GM12878 (cell line): ENCODE data around the gene ATXN7L1. TPM values are rescaled to one million over a fixed set of nuclear protein-coding genes. Genes with fewer than 3 reads are reported as not detected.

Experiments
- ATAC-seq: fragments of 200-7000 bp; cut with Tn5 transposase; 3 replicates; pipeline ENCODE4 v1.9.1; 2020; ENCODE audit warnings: mild to moderate bottlenecking, moderate library complexity
- BruUV-seq: library from RNA; stranded (reverse); fragments of 400-500 nt; replicated peaks from 2 replicates; lab custom pipeline; 2021; lab: Mats Ljungman, UMichigan
- CTCF ChIA-PET: fragments of 300-600 bp; sonication (Branson Sonifier 250); formaldehyde crosslinking; extraction: SDS; loops from one replicate; lab custom pipeline; 2021; ENCODE audit warnings: inconsistent platforms; lab: Yijun Ruan, JAX
- POLR2A ChIA-PET: fragments of 350-600 bp; formaldehyde crosslinking; extraction: SDS; loops from one replicate; lab custom pipeline; 2021; ENCODE audit warnings: inconsistent platforms; lab: Charles Lee
- RAD21 ChIA-PET: fragments of 300-600 bp; sonication (Branson Sonifier 250); formaldehyde crosslinking; loops from one replicate; lab custom pipeline; 2023; ENCODE audit warnings: antibody characterized with exemption; ENCODE audit not compliant: unreplicated experiment; lab: Charles Lee
- SMC1A ChIA-PET: fragments of 300-600 bp; sonication (Branson Sonifier 250); formaldehyde crosslinking; loops from one replicate; lab custom pipeline; 2023; ENCODE audit not compliant: unreplicated experiment, uncharacterized antibody; lab: Charles Lee
- DNase-seq: peaks from one replicate; pipeline ENCODE4 v3.0.0-alpha.2; 2011; ENCODE audit warnings: low read depth, low spot score
- FAIRE-seq: peaks from 3 replicates; lab custom pipeline; 2011; peaks lifted over from hg19 to GRCh38; lab: Jason Lieb, UNC
- H2AFZ ChIP-seq: 2 replicates; pipeline ENCODE4 v1.6.0; 2011; ENCODE audit warnings: low read depth, low read length, control low read depth; ENCODE audit not compliant: control insufficient read depth
- H3K27ac ChIP-seq: 2 replicates; pipeline ENCODE4 v1.5.1; 2011; ENCODE audit warnings: control low read depth; ENCODE audit not compliant: control insufficient read depth, insufficient read depth
- H3K27me3 ChIP-seq, 2 experiments: replicated peaks in 1 of 2; 2 replicates each; pipeline versions ENCODE4 v1.6.0 to v1.6.1; 2011; ENCODE audit warnings: low read length in 1 of 2; ENCODE audit not compliant: control insufficient read depth in 2 of 2, insufficient read depth in 2 of 2
- H3K36me3 ChIP-seq, 2 experiments: 2 replicates each; pipeline ENCODE4 v1.5.1; 2011; ENCODE audit warnings: low read length in 1 of 2; ENCODE audit not compliant: control insufficient read depth in 2 of 2, insufficient read depth in 2 of 2
- H3K4me1 ChIP-seq: 2 replicates; pipeline ENCODE4 v1.6.1; 2011; ENCODE audit warnings: mild to moderate bottlenecking, low read length, moderate library complexity, mixed read lengths; ENCODE audit not compliant: control insufficient read depth, insufficient read depth
- H3K4me2 ChIP-seq: 2 replicates; pipeline ENCODE4 v1.6.0; 2011; ENCODE audit warnings: control low read depth; ENCODE audit not compliant: control insufficient read depth, insufficient read depth
- H3K4me3 ChIP-seq: fragments of 200-600 bp; sonication (generic); 2 replicates; pipeline ENCODE4 v1.5.1; 2016
- H3K79me2 ChIP-seq: 2 replicates; pipeline ENCODE4 v1.6.0; 2011; ENCODE audit warnings: low read length; ENCODE audit not compliant: control insufficient read depth, insufficient read depth
- H3K9ac ChIP-seq: 2 replicates; pipeline ENCODE4 v1.8.0; 2011; ENCODE audit warnings: low read length, control low read depth, mixed read lengths; ENCODE audit not compliant: control insufficient read depth, insufficient read depth
- H3K9me3 ChIP-seq: replicated peaks from 3 replicates; pipeline ENCODE4 v1.5.1; 2011; ENCODE audit warnings: mild to moderate bottlenecking, low read length; ENCODE audit not compliant: control insufficient read depth, insufficient read depth
- H4K20me1 ChIP-seq: 2 replicates; pipeline ENCODE4 v1.6.0; 2011; ENCODE audit not compliant: control insufficient read depth, insufficient read depth
- ASH2L ChIP-seq: fragments of 300-600, 200-600 bp; sonication (generic); IDR thresholded peaks from 2 replicates; pipeline ENCODE4 v1.6.1; 2017; ENCODE audit warnings: low read depth, mild to moderate bottlenecking, borderline replicate concordance
- HDAC2 ChIP-seq: fragments of 200-600 bp; sonication (generic); IDR thresholded peaks from 2 replicates; pipeline ENCODE4 v1.6.1; 2017
- NR2C2 ChIP-seq: IDR thresholded peaks from 2 replicates; pipeline ENCODE4 v1.6.1; 2011; ENCODE audit warnings: borderline replicate concordance, low read depth; ENCODE audit not compliant: control insufficient read depth, insufficient read length
- NR2F1 ChIP-seq: fragments of 450-650 bp; conservative IDR thresholded peaks from 2 replicates; pipeline ENCODE4 v1.6.1; 2017; ENCODE audit warnings: mild to moderate bottlenecking
- NRF1 ChIP-seq: conservative IDR thresholded peaks from 2 replicates; pipeline ENCODE4 v1.6.1; 2011; ENCODE audit warnings: mild to moderate bottlenecking, low read depth, low read length, improper control_type of control experiment
- POLR2AphosphoS5 ChIP-seq: IDR thresholded peaks from 2 replicates; pipeline ENCODE4 v1.6.1; 2011; ENCODE audit warnings: mild to moderate bottlenecking, low read length, inconsistent platforms
- POU2F2 ChIP-seq: IDR thresholded peaks from 3 replicates; pipeline ENCODE4 v1.6.1; 2011; ENCODE audit warnings: low read depth, mild to moderate bottlenecking, low read length, borderline replicate concordance
- RBBP5 ChIP-seq: fragments of 200-600 bp; sonication (generic); conservative IDR thresholded peaks from 2 replicates; pipeline ENCODE4 v1.6.1; 2016
- SMC3 ChIP-seq: IDR thresholded peaks from 2 replicates; pipeline ENCODE4 v1.6.1; 2011; ENCODE audit warnings: low read length, improper control_type of control experiment, borderline replicate concordance
- TARDBP ChIP-seq: IDR thresholded peaks from 2 replicates; pipeline ENCODE4 v1.6.1; 2016; ENCODE audit warnings: borderline replicate concordance
- WGBS: methylation state at CpG from one replicate; pipeline ENCODE4 v1.1.6; 2016; ENCODE audit warnings: low lambda C conversion rate; ENCODE audit not compliant: insufficient replicate concordance, insufficient coverage; ENCODE audit errors: missing lambda C conversion rate; 5-methylcytosine and 5-hydroxymethylcytosine counted together
- in situ Hi-C: fragments of 300-500 bp; cut with MboI; formaldehyde crosslinking; loops from 9 replicates; pipeline ENCODE4 v1.14.3; 2018; ENCODE audit warnings: mixed read lengths
- intact Hi-C: fragments of 100-400 bp; cut with micrococcal nuclease; formaldehyde crosslinking; loops from one replicate; pipeline ENCODE4 v1.14.2; 2022; ENCODE audit not compliant: unreplicated experiment
- polyA plus RNA-seq, 11 experiments: library from polyadenylated mRNA; depleted of rRNA in 4 of 11; unstranded in 6 of 11; stranded (reverse) in 5 of 11; fragments of >200 nt; fragmentation: Nextera tagmentation in 4 of 11; fragmentation: Illumina TruSeq in 1 of 11; extraction: Ambion mirVana in 4 of 11; extraction: Trizol in 1 of 11; gene quantifications; 1 replicate in 1 of 11; 2 replicates in 10 of 11; pipeline versions ENCODE4 v1.2.1 to v1.2.3, GENCODE V29; 2011 to 2016; ENCODE audit warnings: inconsistent platforms in 2 of 11, missing spikeins in 2 of 11, low read depth in 1 of 11
- total RNA-seq, 4 experiments: library from RNA; depleted of rRNA in 3 of 4; stranded (reverse); fragments of >200 nt in 3 of 4; fragmentation: Illumina TruSeq in 1 of 4; extraction: Trizol in 1 of 4; gene quantifications; 2 replicates each; pipeline versions ENCODE4 v1.2.1 to v1.2.3, GENCODE V29; 2013 to 2021
- TF ChIP-seq, protein P1 (sequence below): fragments of 450-650 bp; formaldehyde crosslinking; IDR thresholded peaks from 2 replicates; pipeline ENCODE4 v1.4.0; 2022; ENCODE audit warnings: mild to moderate bottlenecking, moderate library complexity

The ATXN7L1 gene
- total and polyA plus RNA-seq, 10 of the 15 experiments (the other 5 are each of a cell fraction or from before 2014, with no cell fraction given) = 0.40 to 2.9 (median 1.2) TPM

DNA sequence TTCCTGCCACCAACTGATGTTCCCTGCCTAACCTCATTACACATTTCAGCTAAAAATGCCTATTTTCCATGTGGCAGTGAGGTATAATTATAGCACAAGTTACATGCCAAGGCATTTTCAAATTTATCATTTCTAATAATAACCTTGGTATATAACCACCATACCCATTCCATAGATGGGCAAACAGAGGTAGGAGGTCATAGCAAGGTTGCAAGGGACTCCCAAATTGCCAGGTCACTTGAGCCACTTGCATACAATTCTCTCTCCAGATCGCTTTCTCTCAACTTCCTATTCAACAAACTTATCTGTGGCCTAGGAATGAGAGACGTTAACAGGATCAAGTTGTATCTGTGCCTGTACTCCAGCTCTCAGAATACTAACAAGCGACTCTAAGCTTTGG lies 108.3 kb downstream of the ATXN7L1 start:
- POLR2A ChIA-PET = interaction anchor here (1.2 kb wide), 1 partner anchor 32 kb away, joined by 3 read pairs; no protein-coding TSS in a partner anchor
- peaks cover 0 to 8% of the 10 kb centered on the region in 2 experiments; a peak in 2 of 4 replicates for H3K27me3 ChIP-seq
- H3K4me1 ChIP-seq = peaks cover 22% of the 10 kb centered on the region
- H3K4me3 ChIP-seq = no peak overlapping the region
- no peak overlapping the region for H3K9ac ChIP-seq
- no peak for FAIRE-seq
- no peak for ATAC-seq
- H3K36me3 ChIP-seq = no peaks in the 10 kb centered on the region
- H2AFZ ChIP-seq = no peak overlapping the region
- intact Hi-C loops = no loop called here
- 36% methylated on average over 3 of the region's 3 CpGs for WGBS
- no peak overlapping the region for H3K4me2 ChIP-seq
- TF ChIP-seq, protein P1, sequence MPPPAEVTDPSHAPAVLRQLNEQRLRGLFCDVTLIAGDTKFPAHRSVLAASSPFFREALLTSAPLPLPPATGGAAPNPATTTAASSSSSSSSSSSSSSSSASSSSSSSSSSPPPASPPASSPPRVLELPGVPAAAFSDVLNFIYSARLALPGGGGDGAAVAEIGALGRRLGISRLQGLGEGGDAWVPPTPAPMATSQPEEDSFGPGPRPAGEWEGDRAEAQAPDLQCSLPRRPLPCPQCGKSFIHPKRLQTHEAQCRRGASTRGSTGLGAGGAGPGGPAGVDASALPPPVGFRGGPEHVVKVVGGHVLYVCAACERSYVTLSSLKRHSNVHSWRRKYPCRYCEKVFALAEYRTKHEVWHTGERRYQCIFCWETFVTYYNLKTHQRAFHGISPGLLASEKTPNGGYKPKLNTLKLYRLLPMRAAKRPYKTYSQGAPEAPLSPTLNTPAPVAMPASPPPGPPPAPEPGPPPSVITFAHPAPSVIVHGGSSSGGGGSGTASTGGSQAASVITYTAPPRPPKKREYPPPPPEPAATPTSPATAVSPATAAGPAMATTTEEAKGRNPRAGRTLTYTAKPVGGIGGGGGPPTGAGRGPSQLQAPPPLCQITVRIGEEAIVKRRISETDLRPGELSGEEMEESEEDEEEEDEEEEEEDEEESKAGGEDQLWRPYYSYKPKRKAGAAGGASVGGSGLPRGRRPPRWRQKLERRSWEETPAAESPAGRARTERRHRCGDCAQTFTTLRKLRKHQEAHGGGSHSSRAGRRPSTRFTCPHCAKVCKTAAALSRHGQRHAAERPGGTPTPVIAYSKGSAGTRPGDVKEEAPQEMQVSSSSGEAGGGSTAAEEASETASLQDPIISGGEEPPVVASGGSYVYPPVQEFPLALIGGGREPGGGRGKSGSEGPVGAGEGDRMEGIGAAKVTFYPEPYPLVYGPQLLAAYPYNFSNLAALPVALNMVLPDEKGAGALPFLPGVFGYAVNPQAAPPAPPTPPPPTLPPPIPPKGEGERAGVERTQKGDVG (CRISPR knock-in tag) = no peak
- TF ChIP-seq HDAC2 = no peak
- TF ChIP-seq NRF1 = no peak
- no peak for TF ChIP-seq NR2F1
- TF ChIP-seq TARDBP = no peak
- TF ChIP-seq SMC3 = no peak
- TF ChIP-seq NR2C2 = no peak
- no peak for TF ChIP-seq ASH2L
- no peak for TF ChIP-seq POU2F2
- no peak for TF ChIP-seq RBBP5
- TF ChIP-seq POLR2AphosphoS5 = no peak
- TF ChIP-seq, all 136 proteins: peak for 0
- SMC1A ChIA-PET = interaction anchor here (1.0 to 12.5 kb wide), 12 partner anchors 7 to 399 kb away, joined by 3 to 182 read pairs (median 4); no protein-coding TSS in a partner anchor
- BruUV-seq = no TSS peak
- no peak overlapping the region for H3K27ac ChIP-seq
- H4K20me1 ChIP-seq = no peaks in the 10 kb centered on the region
- RAD21 ChIA-PET = interaction anchor here (0.9 to 8.7 kb wide), 3 partner anchors 39 to 121 kb away, joined by 3 to 99 read pairs (median 3); no protein-coding TSS in a partner anchor
- no peak for DNase-seq
- in situ Hi-C loops = loop anchor here (10.0 kb wide), 1 partner anchor 247 kb away; no protein-coding TSS in a partner anchor
- CTCF ChIA-PET = interaction anchor here (0.5 to 4.4 kb wide), 8 partner anchors 7 to 240 kb away, joined by 3 to 47 read pairs (median 4); no protein-coding TSS in a partner anchor
- H3K9me3 ChIP-seq = no peaks in the 10 kb centered on the region
- H3K79me2 ChIP-seq = no peaks in the 10 kb centered on the region
